Measurements from ENCODE around the gene DGAT2.

Gene DGAT2

GRCh38 chr11:75789521-75789920 lies 20.9 kb downstream of the DGAT2 start:
- Histone ChIP-seq H2AFZ (ENCODE audit: low read depth, low read length) (no peak overlapping the region), H3K4me3 (ENCODE audit: low read depth in 1 of 2, low read length in 2 of 2) (no peak overlapping the region), H3K4me1 (ENCODE audit: insufficient read depth, low read length) (no peaks in the 10 kb centered on the region), H3K27me3 (ENCODE audit: insufficient read depth, low read length, poor library complexity) (peaks cover 8% of the 10 kb centered on the region), H3K36me3 (ENCODE audit: insufficient read depth, low read length) (no peaks in the 10 kb centered on the region), H3K9ac (ENCODE audit: low read depth, low read length) (no peak overlapping the region), H3K27ac (ENCODE audit: low read length) (no peak overlapping the region), H3K9me3 (ENCODE audit: insufficient read depth, low read length, severe bottlenecking) (no peaks in the 10 kb centered on the region), H3K4me2 (ENCODE audit: insufficient read depth, low read length) (no peak overlapping the region), H3K79me2 (ENCODE audit: insufficient read depth, low read length) (no peaks in the 10 kb centered on the region), H4K20me1 (ENCODE audit: insufficient read depth, low read length) (no peaks in the 10 kb centered on the region; the same call in 1 of the 2 replicates)
- DNase-seq (no peak), ATAC-seq (ENCODE audit: insufficient read depth, low read depth) (no peak)
- TF ChIP-seq CTCF (IDR thresholded peaks at IDR 0.05; ENCODE audit: borderline replicate concordance, extremely low read depth, low read length, poor library complexity, severe bottlenecking) (no peak), EZH2 (IDR thresholded peaks at IDR 0.05; ENCODE audit: borderline replicate concordance, low read depth, low read length, severe bottlenecking) (no peak)

- Histone ChIP-seq H3K27ac (ENCODE audit: low read length) (no peak overlapping the region), H3K9me3 (ENCODE audit: insufficient read depth, low read length, severe bottlenecking) (no peaks in the 10 kb centered on the region), H3K9ac (ENCODE audit: low read depth, low read length) (no peak overlapping the region), H3K27me3 (ENCODE audit: insufficient read depth, low read length, poor library complexity) (peaks cover 8% of the 10 kb centered on the region), H3K36me3 (ENCODE audit: insufficient read depth, low read length) (no peaks in the 10 kb centered on the region), H2AFZ (ENCODE audit: low read depth, low read length) (no peak overlapping the region), H4K20me1 (ENCODE audit: insufficient read depth, low read length) (no peaks in the 10 kb centered on the region; the same call in 1 of the 2 replicates), H3K4me1 (ENCODE audit: insufficient read depth, low read length) (no peaks in the 10 kb centered on the region), H3K4me2 (ENCODE audit: insufficient read depth, low read length) (no peak overlapping the region), H3K4me3 (ENCODE audit: low read depth in 1 of 2, low read length in 2 of 2) (no peak overlapping the region), H3K79me2 (ENCODE audit: insufficient read depth, low read length) (no peaks in the 10 kb centered on the region)
- no peak for TF ChIP-seq CTCF (IDR thresholded peaks at IDR 0.05; ENCODE audit: borderline replicate concordance, extremely low read depth, low read length, poor library complexity, severe bottlenecking)
- TF ChIP-seq EZH2 (IDR thresholded peaks at IDR 0.05; ENCODE audit: borderline replicate concordance, low read depth, low read length, severe bottlenecking), result no peak
- no peak for DNase-seq
- ATAC-seq (ENCODE audit: insufficient read depth, low read depth), result no peak
These were observed 22.4 kb downstream of the DGAT2 start for GRCh38 chr11:75790986-75791385.

- ATAC-seq (ENCODE audit: insufficient read depth, low read depth) (no peak), DNase-seq (no peak)
- no peak overlapping the region for H3K4me2 ChIP-seq (ENCODE audit: insufficient read depth, low read length)
- H3K9me3 ChIP-seq (ENCODE audit: insufficient read depth, low read length, severe bottlenecking), result no peaks in the 10 kb centered on the region
- no peak for TF ChIP-seq CTCF (IDR thresholded peaks at IDR 0.05; ENCODE audit: borderline replicate concordance, extremely low read depth, low read length, poor library complexity, severe bottlenecking)
- no peak for TF ChIP-seq EZH2 (IDR thresholded peaks at IDR 0.05; ENCODE audit: borderline replicate concordance, low read depth, low read length, severe bottlenecking)
- no peak overlapping the region for H3K27ac ChIP-seq (ENCODE audit: low read length)
- no peaks in the 10 kb centered on the region for H3K36me3 ChIP-seq (ENCODE audit: insufficient read depth, low read length)
- no peaks in the 10 kb centered on the region; the same call in 1 of the 2 replicates for H4K20me1 ChIP-seq (ENCODE audit: insufficient read depth, low read length)
- no peaks in the 10 kb centered on the region for H3K4me1 ChIP-seq (ENCODE audit: insufficient read depth, low read length)
- H3K9ac ChIP-seq (ENCODE audit: low read depth, low read length), result no peak overlapping the region
- H2AFZ ChIP-seq (ENCODE audit: low read depth, low read length), result no peak overlapping the region
- peaks cover 8% of the 10 kb centered on the region for H3K27me3 ChIP-seq (ENCODE audit: insufficient read depth, low read length, poor library complexity)
- no peaks in the 10 kb centered on the region for H3K79me2 ChIP-seq (ENCODE audit: insufficient read depth, low read length)
- no peak overlapping the region for H3K4me3 ChIP-seq (ENCODE audit: low read depth in 1 of 2, low read length in 2 of 2)
These were observed 23.7 kb downstream of the DGAT2 start for GRCh38 chr11:75792127-75792731.
